Karpas-422 (cell line): Measurements from ENCODE around the gene FAM89A. TPM values are rescaled to one million over a fixed set of nuclear protein-coding genes. Genes with fewer than 3 reads are reported as not detected.

Experiments used
- DNase-seq: peaks from one replicate; pipeline ENCODE4 v3.0.0-alpha.2; 2015
- H2AFZ ChIP-seq: fragments of 200-600 bp; sonication (generic); 2 replicates; pipeline ENCODE4 v1.6.1; 2014; ENCODE audit warnings: antibody characterized with exemption, low read length, mixed read lengths
- H3K27ac ChIP-seq: fragments of 200-600 bp; sonication (generic); 2 replicates; pipeline ENCODE4 v1.5.1; 2014; ENCODE audit warnings: mild to moderate bottlenecking, low read length, moderate library complexity
- H3K27me3 ChIP-seq: fragments of 200-600 bp; sonication (generic); 2 replicates; pipeline ENCODE4 v1.6.1; 2014; ENCODE audit warnings: low read length, mixed read lengths
- H3K36me3 ChIP-seq: fragments of 200-600 bp; sonication (generic); 2 replicates; pipeline ENCODE4 v1.6.1; 2014; ENCODE audit warnings: low read length, mixed read lengths; ENCODE audit not compliant: insufficient read depth
- H3K4me1 ChIP-seq: fragments of 200-600 bp; sonication (generic); 2 replicates; pipeline ENCODE4 v1.6.1; 2014; ENCODE audit warnings: mild to moderate bottlenecking, low read length, mixed read lengths
- H3K4me2 ChIP-seq: fragments of 200-600 bp; sonication (generic); 2 replicates; pipeline ENCODE4 v1.6.1; 2014; ENCODE audit warnings: low read length, low read depth, mild to moderate bottlenecking; ENCODE audit not compliant: poor library complexity, severe bottlenecking
- H3K4me3 ChIP-seq: fragments of 200-600 bp; sonication (generic); 2 replicates; pipeline ENCODE4 v1.5.1; 2014; ENCODE audit warnings: mild to moderate bottlenecking, antibody characterized with exemption, low read length, mixed read lengths
- H3K79me2 ChIP-seq: fragments of 200-600 bp; sonication (generic); 2 replicates; pipeline ENCODE4 v1.6.1; 2014; ENCODE audit warnings: mild to moderate bottlenecking, low read length, mixed read lengths
- H3K9ac ChIP-seq: fragments of 200-600 bp; sonication (generic); 2 replicates; pipeline ENCODE4 v1.6.0; 2014; ENCODE audit warnings: low read length
- H3K9me2 ChIP-seq: fragments of 200-600 bp; sonication (generic), shearing (Covaris generic); replicated peaks from 2 replicates; pipeline ENCODE4 v1.6.0; 2014; ENCODE audit warnings: mild to moderate bottlenecking, low read length, moderate library complexity; ENCODE audit not compliant: insufficient read depth
- H3K9me3 ChIP-seq: fragments of 300-700, 200-600 bp; sonication (generic); 2 replicates; pipeline ENCODE4 v1.6.1; 2014; ENCODE audit warnings: low read length, mixed read lengths
- H4K20me1 ChIP-seq: fragments of 200-600 bp; sonication (generic); 2 replicates; pipeline ENCODE4 v1.6.1; 2014; ENCODE audit warnings: mild to moderate bottlenecking, antibody characterized with exemption, low read length, low read depth; ENCODE audit not compliant: insufficient read depth
- total RNA-seq: library from RNA; depleted of rRNA; stranded (reverse); fragments of >200 nt; shearing (Covaris generic); gene quantifications from 2 replicates; pipeline ENCODE4 v1.2.3, GENCODE V29; 2014; ENCODE audit warnings: low replicate concordance

Gene FAM89A
- total RNA-seq, 1 experiment from 2014 or later: 8.2 TPM

GRCh38 chr1:230978491-230979388 lies 61.3 kb downstream of the FAM89A start, which contains the start of the genes ARV1 and TTC13:
ARV1 (plus strand) TSS chr1:230979094; CDS start chr1:230979106, 12 bp downstream.
TTC13 (minus strand) TSS chr1:230978861; CDS start chr1:230978830, 31 bp downstream.
- H3K27me3 ChIP-seq: no peaks in the 10 kb centered on the region
- H3K36me3 ChIP-seq: peaks cover 27% of the 10 kb centered on the region
- no peaks in the 10 kb centered on the region for H3K9me3 ChIP-seq
- peak within 1 kb of the TSS; percentile 89 for H3K9ac ChIP-seq
- peaks cover 30% of the 10 kb centered on the region for H3K4me1 ChIP-seq
- peak within 1 kb of the TSS; percentile 94 for H3K4me2 ChIP-seq
- peaks cover 3% of the 10 kb centered on the region; the same call in 1 of the 2 replicates for H4K20me1 ChIP-seq
- H3K9me2 ChIP-seq: no peaks in the 10 kb centered on the region
- peaks cover 73% of the 10 kb centered on the region for H3K79me2 ChIP-seq
- H2AFZ ChIP-seq: peak within 1 kb of the TSS; percentile 66; the same call in 1 of the 2 replicates
- peak within 1 kb of the TSS; percentile 93 for H3K4me3 ChIP-seq
- peak; percentile 99 for DNase-seq
- peak within 1 kb of the TSS; percentile 56 for H3K27ac ChIP-seq

- Histone ChIP-seq H3K4me1 (peaks cover 36% of the 10 kb centered on the region), H3K27ac (peak overlapping the region; percentile 56), H2AFZ (0 out of 2 replicates have a peak overlapping the region, but pooled peaks have one; percentile 0), H3K79me2 (peaks cover 65% of the 10 kb centered on the region), H3K4me2 (peak overlapping the region; percentile 94), H3K9ac (peak overlapping the region; percentile 89), H3K27me3 (no peaks in the 10 kb centered on the region), H3K4me3 (peak overlapping the region; percentile 93), H3K9me3 (no peaks in the 10 kb centered on the region), H3K9me2 (no peaks in the 10 kb centered on the region), H4K20me1 (no peaks in the 10 kb centered on the region; the same call in 1 of the 2 replicates), H3K36me3 (peaks cover 27% of the 10 kb centered on the region)
- DNase-seq: peak; percentile 77
Observed at GRCh38 chr1:230977761-230978490, 62.1 kb downstream of the FAM89A start.

DNA sequence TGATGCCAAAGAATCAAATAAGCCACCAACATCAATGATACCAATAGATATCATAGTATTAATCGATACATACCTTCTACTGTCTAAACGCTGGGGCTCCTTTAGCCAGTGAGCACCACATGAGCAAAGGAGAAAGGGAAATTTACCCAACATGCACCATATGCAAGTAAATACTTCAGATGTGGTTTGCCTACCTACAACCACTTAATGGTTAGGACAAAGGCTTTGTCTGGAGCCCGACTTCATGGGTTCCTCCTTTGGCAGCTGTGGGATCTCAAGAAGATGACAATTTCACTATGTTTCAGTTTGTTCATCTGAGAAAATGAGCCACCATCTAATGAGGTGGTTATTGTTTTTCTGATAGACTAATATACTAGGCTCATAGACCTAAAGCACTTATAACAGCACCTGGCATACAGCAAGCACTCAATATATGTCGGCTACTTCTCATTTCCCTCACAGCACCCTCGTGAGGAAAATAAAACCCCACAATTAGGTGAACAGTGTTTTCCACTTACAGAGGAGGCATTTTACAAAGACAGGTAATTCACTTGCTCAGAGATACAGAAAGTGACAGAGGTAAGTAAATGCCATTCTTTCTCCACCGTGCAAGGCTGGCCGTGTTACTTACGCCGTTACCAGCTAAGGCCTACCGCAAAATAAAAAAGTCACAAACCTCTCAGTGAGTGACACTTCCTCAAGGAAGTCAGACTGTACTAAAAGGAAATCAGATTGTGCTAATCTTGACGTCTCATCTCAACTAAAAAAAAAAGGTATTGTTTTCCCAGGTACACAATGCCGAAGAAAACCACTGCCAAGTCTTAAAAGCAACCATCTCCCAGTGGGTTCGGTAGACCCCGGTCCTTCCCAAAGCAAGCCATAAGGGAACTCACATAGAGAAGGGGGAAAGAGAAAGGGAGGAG lies 63.0 kb downstream of the FAM89A start:
- H3K4me1 ChIP-seq: peaks cover 41% of the 10 kb centered on the region
- H3K27me3 ChIP-seq: no peaks in the 10 kb centered on the region
- H3K4me3 ChIP-seq: peak overlapping the region; percentile 93
- 0 out of 2 replicates have a peak overlapping the region, but pooled peaks have one; percentile 0 for H2AFZ ChIP-seq
- H3K36me3 ChIP-seq: peaks cover 22% of the 10 kb centered on the region
- peak overlapping the region; percentile 89 for H3K9ac ChIP-seq
- peak overlapping the region; percentile 56 for H3K27ac ChIP-seq
- DNase-seq: peak; percentile 74
- H3K4me2 ChIP-seq: peak overlapping the region; percentile 94
- no peaks in the 10 kb centered on the region for H3K9me2 ChIP-seq
- no peaks in the 10 kb centered on the region; the same call in 1 of the 2 replicates for H4K20me1 ChIP-seq
- H3K79me2 ChIP-seq: peaks cover 65% of the 10 kb centered on the region
- H3K9me3 ChIP-seq: no peaks in the 10 kb centered on the region

- Histone ChIP-seq H3K36me3 (peaks cover 17% of the 10 kb centered on the region), H4K20me1 (no peaks in the 10 kb centered on the region; the same call in 1 of the 2 replicates), H3K9me2 (no peaks in the 10 kb centered on the region), H3K4me1 (peaks cover 41% of the 10 kb centered on the region), H3K27ac (no peak overlapping the region), H2AFZ (no peak overlapping the region), H3K4me3 (peak overlapping the region; percentile 93; the same call in 1 of the 2 replicates), H3K27me3 (no peaks in the 10 kb centered on the region), H3K9ac (peak overlapping the region; percentile 89; the same call in 1 of the 2 replicates), H3K4me2 (peak overlapping the region; percentile 94), H3K9me3 (no peaks in the 10 kb centered on the region), H3K79me2 (peaks cover 64% of the 10 kb centered on the region)
- DNase-seq: no peak
Observed at GRCh38 chr1:230976360-230976759, 63.7 kb downstream of the FAM89A start.

DNA sequence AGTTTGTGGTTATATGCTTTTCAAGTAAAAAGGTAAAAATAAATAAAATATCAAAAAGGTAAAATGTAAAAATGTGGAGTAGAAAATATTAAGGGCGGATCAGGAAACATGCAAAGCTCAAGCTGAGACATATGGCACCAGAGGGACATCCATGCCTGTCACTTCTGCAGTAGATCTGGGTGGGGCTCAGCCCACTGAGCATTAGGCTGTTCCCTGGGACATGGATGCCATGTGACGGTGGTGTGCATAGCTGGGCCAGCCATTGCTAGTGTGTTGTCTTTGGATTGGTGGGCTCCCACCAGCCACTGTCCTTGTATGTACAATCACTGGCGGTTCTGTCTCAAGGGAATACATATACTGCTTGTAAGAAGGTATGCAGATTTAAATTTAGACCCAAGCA lies 64.4 kb downstream of the FAM89A start:
- Histone ChIP-seq H3K4me2 (no peak overlapping the region), H2AFZ (no peak overlapping the region), H3K36me3 (peaks cover 10% of the 10 kb centered on the region), H3K27me3 (no peaks in the 10 kb centered on the region), H3K9ac (no peak overlapping the region), H4K20me1 (no peaks in the 10 kb centered on the region; the same call in 1 of the 2 replicates), H3K4me1 (peaks cover 33% of the 10 kb centered on the region), H3K4me3 (no peak overlapping the region), H3K9me3 (no peaks in the 10 kb centered on the region), H3K27ac (no peak overlapping the region), H3K9me2 (no peaks in the 10 kb centered on the region), H3K79me2 (peaks cover 57% of the 10 kb centered on the region)
- DNase-seq: no peak

- Histone ChIP-seq H3K9me2 (no peaks in the 10 kb centered on the region), H2AFZ (no peak overlapping the region), H3K27ac (peak overlapping the region; percentile 39; the same call in 1 of the 2 replicates), H4K20me1 (peaks cover 5% of the 10 kb centered on the region; the same call in 1 of the 2 replicates), H3K9me3 (no peaks in the 10 kb centered on the region), H3K9ac (no peak overlapping the region), H3K4me3 (no peak overlapping the region), H3K4me2 (no peak overlapping the region), H3K36me3 (peaks cover 9% of the 10 kb centered on the region), H3K79me2 (peaks cover 37% of the 10 kb centered on the region), H3K4me1 (peaks cover 24% of the 10 kb centered on the region), H3K27me3 (no peaks in the 10 kb centered on the region)
- peak; percentile 58 for DNase-seq
Observed at GRCh38 chr1:230972855-230973271, 67.2 kb downstream of the FAM89A start.

DNA sequence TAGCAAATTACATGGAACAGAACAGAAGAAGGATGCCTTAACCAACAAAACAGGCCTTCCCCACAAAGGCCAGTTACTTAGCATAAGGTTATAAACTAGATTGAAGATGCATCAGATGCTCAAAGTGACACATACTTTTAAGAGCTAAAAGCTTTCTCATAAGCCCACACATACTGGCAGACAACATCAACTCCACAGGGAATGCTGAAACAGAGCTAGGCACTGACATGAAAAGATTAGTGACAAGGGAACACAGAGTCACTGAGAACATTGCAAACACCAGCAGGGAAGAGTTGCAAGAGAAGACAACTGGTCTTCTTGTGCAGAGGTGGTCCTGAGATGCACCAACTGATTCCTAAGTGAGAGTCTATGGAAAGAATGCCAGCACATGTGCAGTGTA lies 68.3 kb downstream of the FAM89A start:
- no peaks in the 10 kb centered on the region for H3K27me3 ChIP-seq
- no peak overlapping the region for H2AFZ ChIP-seq
- peaks cover 16% of the 10 kb centered on the region for H3K4me1 ChIP-seq
- H3K79me2 ChIP-seq: peaks cover 27% of the 10 kb centered on the region
- H3K9me3 ChIP-seq: no peaks in the 10 kb centered on the region
- H4K20me1 ChIP-seq: 0 out of 2 replicates have a peak, but pooled peaks cover 5% of the 10 kb centered on the region
- no peaks in the 10 kb centered on the region for H3K9me2 ChIP-seq
- H3K36me3 ChIP-seq: peaks cover 8% of the 10 kb centered on the region
- H3K9ac ChIP-seq: no peak overlapping the region
- no peak overlapping the region for H3K27ac ChIP-seq
- H3K4me2 ChIP-seq: no peak overlapping the region
- no peak overlapping the region for H3K4me3 ChIP-seq
- no peak for DNase-seq
